Astrocyte (in vitro differentiated cells and primary cell): ENCODE data around the gene KRTAP2-4. TPM values are rescaled to one million over a fixed set of nuclear protein-coding genes. Genes with fewer than 3 reads are reported as not detected.

Source experiments
- DNase-seq: peaks from one replicate; pipeline ENCODE4 v3.0.0-alpha.2; 2010; ENCODE audit warnings: low read depth
- FAIRE-seq: peaks from 2 replicates; lab custom pipeline; 2011; peaks lifted over from hg19 to GRCh38; lab: Jason Lieb, UNC
- H2AFZ ChIP-seq: 2 replicates; pipeline ENCODE4 v1.6.0; 2012; ENCODE audit warnings: low read depth, low read length, inconsistent platforms
- H3K27ac ChIP-seq: 2 replicates; pipeline ENCODE4 v1.5.1; 2011; ENCODE audit warnings: low read depth, low read length, inconsistent platforms
- H3K27me3 ChIP-seq: 2 replicates; pipeline ENCODE4 v1.6.0; 2011; ENCODE audit warnings: low read length, inconsistent platforms; ENCODE audit not compliant: insufficient read depth
- H3K36me3 ChIP-seq: 2 replicates; pipeline ENCODE4 v1.5.1; 2011; ENCODE audit warnings: low read length, inconsistent platforms; ENCODE audit not compliant: insufficient read depth
- H3K4me1 ChIP-seq: 2 replicates; pipeline ENCODE4 v1.5.1; 2011; ENCODE audit warnings: low read length, inconsistent platforms; ENCODE audit not compliant: insufficient read depth
- H3K4me2 ChIP-seq: 2 replicates; pipeline ENCODE4 v1.6.0; 2012; ENCODE audit warnings: low read length, inconsistent platforms
- H3K4me3 ChIP-seq: 2 replicates; pipeline ENCODE4 v1.5.1; 2011; ENCODE audit warnings: low read depth, mild to moderate bottlenecking, low read length, inconsistent platforms; ENCODE audit not compliant: insufficient read depth
- H3K79me2 ChIP-seq: 2 replicates; pipeline ENCODE4 v1.6.0; 2012; ENCODE audit warnings: mild to moderate bottlenecking, low read length, inconsistent platforms; ENCODE audit not compliant: insufficient read depth
- H3K9ac ChIP-seq: 2 replicates; pipeline ENCODE4 v1.6.0; 2012; ENCODE audit warnings: mild to moderate bottlenecking, low read length, inconsistent platforms
- H3K9me3 ChIP-seq: 2 replicates; pipeline ENCODE4 v1.5.1; 2012; ENCODE audit warnings: low read depth, mild to moderate bottlenecking, low read length, inconsistent platforms; ENCODE audit not compliant: insufficient read depth
- H4K20me1 ChIP-seq: 2 replicates; pipeline ENCODE4 v1.6.0; 2012; ENCODE audit warnings: low read length, inconsistent platforms; ENCODE audit not compliant: insufficient read depth
- H3K27ac Mint-ChIP-seq: one replicate; pipeline ENCODE4 v1.8.0; 2021; ENCODE audit warnings: mild to moderate bottlenecking, mixed read lengths; ENCODE audit not compliant: unreplicated experiment
- H3K27me3 Mint-ChIP-seq: one replicate; pipeline ENCODE4 v1.8.0; 2021; ENCODE audit warnings: low read depth, mixed read lengths; ENCODE audit not compliant: unreplicated experiment
- H3K36me3 Mint-ChIP-seq: one replicate; pipeline ENCODE4 v1.8.0; 2021; ENCODE audit warnings: low read depth, mixed read lengths; ENCODE audit not compliant: unreplicated experiment
- H3K4me1 Mint-ChIP-seq: one replicate; pipeline ENCODE4 v1.8.0; 2021; ENCODE audit warnings: low read depth, mixed read lengths; ENCODE audit not compliant: unreplicated experiment
- H3K4me3 Mint-ChIP-seq: one replicate; pipeline ENCODE4 v1.8.0; 2021; ENCODE audit warnings: mild to moderate bottlenecking, moderate library complexity, mixed read lengths; ENCODE audit not compliant: unreplicated experiment
- H3K9me3 Mint-ChIP-seq: one replicate; pipeline ENCODE4 v1.8.0; 2021; ENCODE audit warnings: mild to moderate bottlenecking, mixed read lengths; ENCODE audit not compliant: unreplicated experiment
- CTCF ChIP-seq: IDR thresholded peaks from 2 replicates; pipeline ENCODE4 v1.5.1; 2011; ENCODE audit warnings: low read depth, mild to moderate bottlenecking, inconsistent platforms, low read length, moderate library complexity; ENCODE audit not compliant: insufficient read depth
- EZH2 ChIP-seq: IDR thresholded peaks from 2 replicates; pipeline ENCODE4 v1.6.1; 2012; ENCODE audit warnings: mild to moderate bottlenecking, low read length, inconsistent platforms; ENCODE audit not compliant: insufficient read depth
- total RNA-seq: library from RNA; stranded (reverse); gene quantifications from 2 replicates; pipeline ENCODE4 v1.2.1, GENCODE V29; 2021

The KRTAP2-4 gene
- total RNA-seq, 1 donor from 2014 or later, result not detected

GRCh38 chr17:41019415-41019814 is 46.3 kb downstream of the KRTAP2-4 start:
- Histone ChIP-seq H3K36me3 (no peaks in the 10 kb centered on the region), H3K9me3 (no peaks in the 10 kb centered on the region), H4K20me1 (no peaks in the 10 kb centered on the region), H3K4me2 (no peak overlapping the region), H3K27me3 (no peaks in the 10 kb centered on the region), H3K4me1 (no peaks in the 10 kb centered on the region), H3K4me3 (no peak overlapping the region), H3K79me2 (no peaks in the 10 kb centered on the region), H2AFZ (no peak overlapping the region), H3K9ac (no peak overlapping the region), H3K27ac (no peak overlapping the region)
- H3K27ac Mint-ChIP-seq, result no peak overlapping the region
- H3K4me1 Mint-ChIP-seq, result no peaks in the 10 kb centered on the region
- no peaks in the 10 kb centered on the region for H3K9me3 Mint-ChIP-seq
- no peaks in the 10 kb centered on the region for H3K36me3 Mint-ChIP-seq
- FAIRE-seq (no peak), DNase-seq (no peak)
- H3K27me3 Mint-ChIP-seq, result no peaks in the 10 kb centered on the region
- no peak overlapping the region for H3K4me3 Mint-ChIP-seq
- TF ChIP-seq CTCF (no peak), EZH2 (no peak)

- H3K27me3 Mint-ChIP-seq, result no peaks in the 10 kb centered on the region
- Histone ChIP-seq H3K27ac (no peak overlapping the region), H3K79me2 (no peaks in the 10 kb centered on the region), H3K36me3 (no peaks in the 10 kb centered on the region), H3K9me3 (no peaks in the 10 kb centered on the region), H3K4me1 (no peaks in the 10 kb centered on the region), H4K20me1 (no peaks in the 10 kb centered on the region), H3K4me2 (no peak overlapping the region), H3K27me3 (no peaks in the 10 kb centered on the region), H3K9ac (no peak overlapping the region), H3K4me3 (no peak overlapping the region), H2AFZ (no peak overlapping the region)
- TF ChIP-seq EZH2 (no peak), CTCF (no peak)
- DNase-seq (no peak), FAIRE-seq (no peak)
- H3K27ac Mint-ChIP-seq, result no peak overlapping the region
- H3K4me1 Mint-ChIP-seq, result no peaks in the 10 kb centered on the region
- no peaks in the 10 kb centered on the region for H3K9me3 Mint-ChIP-seq
- H3K36me3 Mint-ChIP-seq, result no peaks in the 10 kb centered on the region
- H3K4me3 Mint-ChIP-seq, result no peak overlapping the region
Measured at GRCh38 chr17:41018541-41018940, 47.1 kb downstream of the KRTAP2-4 start.

- Histone ChIP-seq H3K79me2 (no peaks in the 10 kb centered on the region), H3K27me3 (no peaks in the 10 kb centered on the region), H3K4me2 (no peak overlapping the region), H3K27ac (no peak overlapping the region), H2AFZ (no peak overlapping the region), H3K4me3 (no peak overlapping the region), H3K36me3 (no peaks in the 10 kb centered on the region), H3K4me1 (no peaks in the 10 kb centered on the region), H3K9ac (no peak overlapping the region), H4K20me1 (no peaks in the 10 kb centered on the region), H3K9me3 (no peaks in the 10 kb centered on the region)
- no peak overlapping the region for H3K4me3 Mint-ChIP-seq
- H3K27ac Mint-ChIP-seq, result no peak overlapping the region
- no peaks in the 10 kb centered on the region for H3K27me3 Mint-ChIP-seq
- FAIRE-seq, result no peak
- no peak for DNase-seq
- TF ChIP-seq EZH2 (no peak), CTCF (no peak)
- no peaks in the 10 kb centered on the region for H3K4me1 Mint-ChIP-seq
- H3K36me3 Mint-ChIP-seq, result no peaks in the 10 kb centered on the region
- H3K9me3 Mint-ChIP-seq, result no peaks in the 10 kb centered on the region
Measured at GRCh38 chr17:41016578-41017215, 49.0 kb downstream of the KRTAP2-4 start.
